ENCODE measurements around the gene RSRC2. TPM values are rescaled to one million over a fixed set of nuclear protein-coding genes. Genes with fewer than 3 reads are reported as not detected.

Gene RSRC2
- total RNA-seq, 1 experiment from 2014 or later: 77.9 TPM

- H3K9me3 Mint-ChIP-seq (ENCODE audit: unreplicated experiment): no peaks in the 10 kb centered on the region
- POLR2A ChIA-PET: no interaction called here
- no peak for TF ChIP-seq CTCF (IDR thresholded peaks at IDR 0.05; ENCODE audit: insufficient read depth in 1 of 2, low read depth in 1 of 2, low read length in 1 of 2, severe bottlenecking in 1 of 2, unreplicated experiment in 1 of 2)
- H3K27me3 ChIP-seq (replicated peaks; ENCODE audit: control insufficient read depth, insufficient read depth, low read length): no peaks in the 10 kb centered on the region
- H3K27me3 Mint-ChIP-seq (ENCODE audit: insufficient read depth, unreplicated experiment): no peaks in the 10 kb centered on the region
- no TSS peak for BruUV-seq (replicated peaks)
- no peak for DNase-seq
- no peaks in the 10 kb centered on the region for H3K36me3 ChIP-seq (ENCODE audit: control insufficient read depth, insufficient read depth, low read length)
- H3K4me3 ChIP-seq (ENCODE audit: low read depth, low read length): no peak overlapping the region
- intact Hi-C loops (cut with micrococcal nuclease; ENCODE audit: unreplicated experiment): no loop called here
- H3K27ac Mint-ChIP-seq (ENCODE audit: unreplicated experiment): no peak overlapping the region
- CTCF ChIA-PET: no interaction called here
- no peaks in the 10 kb centered on the region for H3K4me1 Mint-ChIP-seq (ENCODE audit: low read depth, unreplicated experiment)
- H3K36me3 Mint-ChIP-seq (ENCODE audit: insufficient read depth, unreplicated experiment): peaks cover 90% of the 10 kb centered on the region
- H3K9me3 ChIP-seq: no peaks in the 10 kb centered on the region
- H3K4me1 ChIP-seq: no peaks in the 10 kb centered on the region; the same call in 1 of the 2 replicates
- H3K4me3 Mint-ChIP-seq (ENCODE audit: unreplicated experiment): no peak overlapping the region
Observed at GRCh38 chr12:122481861-122482260, 44.9 kb downstream of the RSRC2 start.

- POLR2A ChIA-PET: no interaction called here
- H3K27me3 ChIP-seq (replicated peaks; ENCODE audit: control insufficient read depth, insufficient read depth, low read length): no peaks in the 10 kb centered on the region
- Mint-ChIP-seq H3K27ac (ENCODE audit: unreplicated experiment) (no peak overlapping the region), H3K4me3 (ENCODE audit: unreplicated experiment) (no peak overlapping the region), H3K27me3 (ENCODE audit: insufficient read depth, unreplicated experiment) (no peaks in the 10 kb centered on the region), H3K4me1 (ENCODE audit: low read depth, unreplicated experiment) (no peaks in the 10 kb centered on the region), H3K36me3 (ENCODE audit: insufficient read depth, unreplicated experiment) (peaks cover 90% of the 10 kb centered on the region), H3K9me3 (ENCODE audit: unreplicated experiment) (no peaks in the 10 kb centered on the region)
- H3K4me1 ChIP-seq: no peaks in the 10 kb centered on the region; the same call in 1 of the 2 replicates
- H3K36me3 ChIP-seq (ENCODE audit: control insufficient read depth, insufficient read depth, low read length): no peaks in the 10 kb centered on the region; the same call in none of the 2 replicates
- intact Hi-C loops (cut with micrococcal nuclease; ENCODE audit: unreplicated experiment): no loop called here
- DNase-seq: no peak
- H3K4me3 ChIP-seq (ENCODE audit: low read depth, low read length): no peak overlapping the region
- no TSS peak for BruUV-seq (replicated peaks)
- CTCF ChIA-PET: no interaction called here
- H3K9me3 ChIP-seq: no peaks in the 10 kb centered on the region
- TF ChIP-seq CTCF (IDR thresholded peaks at IDR 0.05; ENCODE audit: insufficient read depth in 1 of 2, low read depth in 1 of 2, low read length in 1 of 2, severe bottlenecking in 1 of 2, unreplicated experiment in 1 of 2): no peak
Observed at GRCh38 chr12:122480753-122481152, 46.0 kb downstream of the RSRC2 start.

- H3K27ac Mint-ChIP-seq (ENCODE audit: unreplicated experiment): no peak overlapping the region
- no peak for TF ChIP-seq CTCF (IDR thresholded peaks at IDR 0.05; ENCODE audit: insufficient read depth in 1 of 2, low read depth in 1 of 2, low read length in 1 of 2, severe bottlenecking in 1 of 2, unreplicated experiment in 1 of 2)
- ChIA-PET POLR2A (no interaction called here), CTCF (interaction anchor here (0.7 kb wide), 1 partner anchor 24 kb away, joined by 3 read pairs; no protein-coding TSS in a partner anchor)
- BruUV-seq (replicated peaks): no TSS peak
- no peaks in the 10 kb centered on the region for H3K27me3 Mint-ChIP-seq (ENCODE audit: insufficient read depth, unreplicated experiment)
- H3K9me3 ChIP-seq: no peaks in the 10 kb centered on the region
- intact Hi-C loops (cut with micrococcal nuclease; ENCODE audit: unreplicated experiment): no loop called here
- H3K4me3 ChIP-seq (ENCODE audit: low read depth, low read length): no peak overlapping the region
- peaks cover 1% of the 10 kb centered on the region for H3K36me3 ChIP-seq (ENCODE audit: control insufficient read depth, insufficient read depth, low read length)
- peaks cover 5% of the 10 kb centered on the region for H3K4me1 ChIP-seq
- DNase-seq: no peak
- no peaks in the 10 kb centered on the region for H3K4me1 Mint-ChIP-seq (ENCODE audit: low read depth, unreplicated experiment)
- H3K27me3 ChIP-seq (replicated peaks; ENCODE audit: control insufficient read depth, insufficient read depth, low read length): no peaks in the 10 kb centered on the region
- no peak overlapping the region for H3K4me3 Mint-ChIP-seq (ENCODE audit: unreplicated experiment)
- H3K36me3 Mint-ChIP-seq (ENCODE audit: insufficient read depth, unreplicated experiment): peaks cover 78% of the 10 kb centered on the region
- no peaks in the 10 kb centered on the region for H3K9me3 Mint-ChIP-seq (ENCODE audit: unreplicated experiment)
Observed at GRCh38 chr12:122474324-122474716, 52.4 kb downstream of the RSRC2 start.
